GM23338 (cell line): ENCODE measurements around the gene TGFBR3. TPM values are rescaled to one million over a fixed set of nuclear protein-coding genes. Genes with fewer than 3 reads are reported as not detected.

Experiments used
- ATAC-seq: fragments of 200-7000 bp; cut with Tn5 transposase; 3 replicates; pipeline ENCODE4 v1.9.1; 2020
- DNase-seq: peaks from one replicate; pipeline ENCODE4 v3.0.0-alpha.2; 2015; ENCODE audit warnings: low spot score
- H2AFZ ChIP-seq: fragments of 200-600 bp; sonication (generic); 2 replicates; pipeline ENCODE4 v1.8.0; 2016; ENCODE audit warnings: antibody characterized with exemption, mild to moderate bottlenecking, moderate library complexity
- H3F3A ChIP-seq: fragments of 200-600 bp; sonication (generic); replicated peaks from 2 replicates; pipeline ENCODE4 v1.8.0; 2017; ENCODE audit warnings: antibody characterized with exemption, mixed run types, low read depth
- H3K27ac ChIP-seq: fragments of 200-600 bp; sonication (generic); 2 replicates; pipeline ENCODE4 v1.6.1; 2016; ENCODE audit warnings: low read depth
- H3K27me3 ChIP-seq: fragments of 200-600 bp; sonication (generic); 2 replicates; pipeline ENCODE4 v1.8.0; 2016; ENCODE audit warnings: mild to moderate bottlenecking, mixed run types, moderate library complexity; ENCODE audit not compliant: insufficient read depth
- H3K36me3 ChIP-seq: fragments of 200-600 bp; sonication (generic); 2 replicates; pipeline ENCODE4 v1.8.0; 2016; ENCODE audit warnings: mild to moderate bottlenecking; ENCODE audit not compliant: insufficient read depth
- H3K4me1 ChIP-seq: fragments of 200-600 bp; sonication (generic); 2 replicates; pipeline ENCODE4 v1.8.0; 2016; ENCODE audit warnings: mild to moderate bottlenecking, moderate library complexity; ENCODE audit not compliant: insufficient read depth
- H3K4me2 ChIP-seq: fragments of 200-600 bp; sonication (generic); 2 replicates; pipeline ENCODE4 v1.7.1; 2017; ENCODE audit warnings: mixed run types
- H3K4me3 ChIP-seq: fragments of 200-600 bp; sonication (generic); 2 replicates; pipeline ENCODE4 v1.6.1; 2016; ENCODE audit warnings: mixed run types
- H3K79me2 ChIP-seq: fragments of 200-600 bp; sonication (generic); replicated peaks from 2 replicates; pipeline ENCODE4 v1.8.0; 2017; ENCODE audit warnings: mild to moderate bottlenecking; ENCODE audit not compliant: insufficient read depth
- H3K9me2 ChIP-seq: fragments of 200-600 bp; sonication (generic); 2 replicates; pipeline ENCODE4 v1.8.0; 2017; ENCODE audit not compliant: insufficient read depth
- H4K20me1 ChIP-seq: fragments of 200-600 bp; sonication (generic); replicated peaks from 2 replicates; pipeline ENCODE4 v1.8.0; 2017; ENCODE audit warnings: mild to moderate bottlenecking; ENCODE audit not compliant: insufficient read depth
- H3K27ac Mint-ChIP-seq: 2 replicates; pipeline ENCODE4 v1.8.0; 2020; ENCODE audit warnings: inconsistent platforms, mild to moderate bottlenecking, moderate library complexity, mixed read lengths
- H3K27me3 Mint-ChIP-seq: 3 replicates; pipeline ENCODE4 v1.8.0; 2022; ENCODE audit warnings: low read depth, mild to moderate bottlenecking, moderate library complexity, mixed read lengths, inconsistent platforms; ENCODE audit not compliant: insufficient read depth, poor library complexity
- H3K36me3 Mint-ChIP-seq: 3 replicates; pipeline ENCODE4 v1.8.0; 2021; ENCODE audit warnings: low read depth, mild to moderate bottlenecking, inconsistent platforms, moderate library complexity, mixed read lengths
- H3K4me1 Mint-ChIP-seq: 3 replicates; pipeline ENCODE4 v1.8.0; 2020; ENCODE audit warnings: mild to moderate bottlenecking, inconsistent platforms, mixed read lengths
- H3K4me3 Mint-ChIP-seq: 3 replicates; pipeline ENCODE4 v1.8.0; 2021; ENCODE audit warnings: moderate library complexity, mild to moderate bottlenecking, inconsistent platforms, mixed read lengths
- H3K9me3 Mint-ChIP-seq: 3 replicates; pipeline ENCODE4 v1.8.0; 2020; ENCODE audit warnings: moderate library complexity, mild to moderate bottlenecking, inconsistent platforms, mixed read lengths
- CREB1 ChIP-seq: fragments of 250-450 bp; sonication (Bioruptor Pico); IDR thresholded peaks from 2 replicates; pipeline ENCODE4 v1.5.0; 2020; ENCODE audit warnings: low read depth, mild to moderate bottlenecking, moderate library complexity
- EZH2 ChIP-seq: fragments of 200-600 bp; sonication (generic); IDR thresholded peaks from one replicate; pipeline ENCODE4 v1.8.0; 2017; ENCODE audit warnings: antibody characterized with exemption, mild to moderate bottlenecking, low read depth; ENCODE audit not compliant: unreplicated experiment
- EZH2phosphoT487 ChIP-seq: fragments of 200-600 bp; sonication (generic); IDR thresholded peaks from one replicate; pipeline ENCODE4 v1.8.1; 2018; ENCODE audit warnings: antibody characterized with exemption; ENCODE audit not compliant: unreplicated experiment
- JUNB ChIP-seq: IDR thresholded peaks from one replicate; pipeline ENCODE4 v1.6.1; 2016; ENCODE audit warnings: antibody characterized with exemption; ENCODE audit not compliant: unreplicated experiment
- NANOG ChIP-seq: IDR thresholded peaks from 2 replicates; pipeline ENCODE4 v1.6.1; 2016; ENCODE audit warnings: antibody characterized with exemption, borderline replicate concordance
- POLR2AphosphoS5 ChIP-seq: IDR thresholded peaks from 2 replicates; pipeline ENCODE4 v1.6.1; 2016; ENCODE audit warnings: antibody characterized with exemption, low read depth
- STAT1 ChIP-seq: IDR thresholded peaks from one replicate; pipeline ENCODE4 v1.6.1; 2016; ENCODE audit warnings: antibody characterized with exemption; ENCODE audit not compliant: unreplicated experiment
- ZNF114 ChIP-seq: fragments of 250-450 bp; sonication (Bioruptor Pico); IDR thresholded peaks from 2 replicates; pipeline ENCODE4 v1.5.0; 2020; ENCODE audit warnings: mild to moderate bottlenecking, moderate library complexity
- polyA plus RNA-seq: library from polyadenylated mRNA; unstranded; fragments of >200 nt; fragmentation: Nextera tagmentation; extraction: Ambion mirVana; gene quantifications from 2 replicates; pipeline ENCODE4 v1.2.1, GENCODE V29; 2016
- total RNA-seq: library from RNA; depleted of rRNA; stranded (reverse); fragments of >200 nt; shearing (Covaris generic); gene quantifications from 2 replicates; pipeline ENCODE4 v1.2.3, GENCODE V29; 2014
- TF ChIP-seq, protein P1 (sequence below), 2 experiments: fragments of 200-600 bp in 1 of 2; sonication (generic) in 1 of 2; conservative IDR thresholded peaks; 2 replicates each; pipeline versions ENCODE4 v1.5.1 to v1.6.1; 2016 to 2017; ENCODE audit warnings: antibody characterized with exemption in 2 of 2, low read depth in 2 of 2, mild to moderate bottlenecking in 2 of 2, moderate library complexity in 1 of 2
- TF ChIP-seq, protein P2 (sequence below): IDR thresholded peaks from 2 replicates; pipeline ENCODE4 v1.6.1; 2016; ENCODE audit warnings: antibody characterized with exemption
- TF ChIP-seq, protein P3 (sequence below): fragments of 250-450 bp; sonication (Bioruptor Pico); IDR thresholded peaks from 2 replicates; pipeline ENCODE4 v1.5.0; 2020; ENCODE audit warnings: mild to moderate bottlenecking, moderate library complexity

TGFBR3 gene
- total and polyA plus RNA-seq, 2 experiments from 2014 or later: 1.7 to 2.9 TPM

DNA sequence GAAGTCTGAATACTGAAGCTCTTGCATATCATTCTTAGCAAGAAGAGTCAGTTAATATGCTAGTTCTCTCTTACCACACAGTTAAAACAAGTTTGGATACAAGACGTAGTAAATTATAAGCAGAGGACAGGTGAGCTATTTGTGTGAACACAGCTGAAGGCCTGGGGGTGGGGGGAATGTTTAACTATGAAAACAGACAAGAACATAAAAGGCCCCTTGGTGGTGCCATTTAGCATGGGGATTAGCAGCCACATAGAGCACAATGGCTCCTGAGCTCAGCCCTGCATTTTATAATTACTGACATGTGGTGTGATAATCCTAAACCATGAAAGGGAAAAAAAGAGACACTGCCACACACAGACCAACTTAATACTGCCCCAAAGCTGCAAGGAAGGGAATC lies 94.8 kb downstream of the TGFBR3 start:
- H3K27ac ChIP-seq: no peak overlapping the region
- H3K36me3 Mint-ChIP-seq: peaks cover 4% of the 10 kb centered on the region; the same call in 2 of the 3 replicates
- no peaks in the 10 kb centered on the region for H3K36me3 ChIP-seq
- H2AFZ ChIP-seq: no peak overlapping the region
- H3K27me3 Mint-ChIP-seq: peaks cover 2% of the 10 kb centered on the region
- DNase-seq: peak; percentile 52
- no peak overlapping the region; the same call in 2 of the 3 replicates for H3K4me3 Mint-ChIP-seq
- peak; percentile 84 for ATAC-seq
- H3K27ac Mint-ChIP-seq: no peak overlapping the region; the same call in 1 of the 2 replicates
- H3K79me2 ChIP-seq: no peaks in the 10 kb centered on the region
- TF ChIP-seq, protein P1, sequence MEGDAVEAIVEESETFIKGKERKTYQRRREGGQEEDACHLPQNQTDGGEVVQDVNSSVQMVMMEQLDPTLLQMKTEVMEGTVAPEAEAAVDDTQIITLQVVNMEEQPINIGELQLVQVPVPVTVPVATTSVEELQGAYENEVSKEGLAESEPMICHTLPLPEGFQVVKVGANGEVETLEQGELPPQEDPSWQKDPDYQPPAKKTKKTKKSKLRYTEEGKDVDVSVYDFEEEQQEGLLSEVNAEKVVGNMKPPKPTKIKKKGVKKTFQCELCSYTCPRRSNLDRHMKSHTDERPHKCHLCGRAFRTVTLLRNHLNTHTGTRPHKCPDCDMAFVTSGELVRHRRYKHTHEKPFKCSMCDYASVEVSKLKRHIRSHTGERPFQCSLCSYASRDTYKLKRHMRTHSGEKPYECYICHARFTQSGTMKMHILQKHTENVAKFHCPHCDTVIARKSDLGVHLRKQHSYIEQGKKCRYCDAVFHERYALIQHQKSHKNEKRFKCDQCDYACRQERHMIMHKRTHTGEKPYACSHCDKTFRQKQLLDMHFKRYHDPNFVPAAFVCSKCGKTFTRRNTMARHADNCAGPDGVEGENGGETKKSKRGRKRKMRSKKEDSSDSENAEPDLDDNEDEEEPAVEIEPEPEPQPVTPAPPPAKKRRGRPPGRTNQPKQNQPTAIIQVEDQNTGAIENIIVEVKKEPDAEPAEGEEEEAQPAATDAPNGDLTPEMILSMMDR (conservative IDR thresholded peaks at IDR 0.05; ENCODE audit: low read depth in 2 of 2): 0 out of 4 replicates have a peak, but pooled peaks of 1 of the 2 experiments have one; percentile 1
- no peak for TF ChIP-seq CREB1 (CRISPR knock-in tag)
- TF ChIP-seq EZH2: no peak
- no peak for TF ChIP-seq NANOG
- no peak for TF ChIP-seq POLR2AphosphoS5
- TF ChIP-seq ZNF114 (CRISPR knock-in tag): no peak
- TF ChIP-seq, protein P2, sequence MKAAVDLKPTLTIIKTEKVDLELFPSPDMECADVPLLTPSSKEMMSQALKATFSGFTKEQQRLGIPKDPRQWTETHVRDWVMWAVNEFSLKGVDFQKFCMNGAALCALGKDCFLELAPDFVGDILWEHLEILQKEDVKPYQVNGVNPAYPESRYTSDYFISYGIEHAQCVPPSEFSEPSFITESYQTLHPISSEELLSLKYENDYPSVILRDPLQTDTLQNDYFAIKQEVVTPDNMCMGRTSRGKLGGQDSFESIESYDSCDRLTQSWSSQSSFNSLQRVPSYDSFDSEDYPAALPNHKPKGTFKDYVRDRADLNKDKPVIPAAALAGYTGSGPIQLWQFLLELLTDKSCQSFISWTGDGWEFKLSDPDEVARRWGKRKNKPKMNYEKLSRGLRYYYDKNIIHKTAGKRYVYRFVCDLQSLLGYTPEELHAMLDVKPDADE: no peak
- no peak for TF ChIP-seq JUNB
- H3K4me3 ChIP-seq: no peak overlapping the region
- peak overlapping the region; percentile 21; the same call in 1 of the 2 replicates for H3K4me2 ChIP-seq
- no peaks in the 10 kb centered on the region for H3F3A ChIP-seq
- peaks cover 35% of the 10 kb centered on the region for H3K4me1 Mint-ChIP-seq
- peaks cover 25% of the 10 kb centered on the region for H3K4me1 ChIP-seq
- H3K27me3 ChIP-seq: no peaks in the 10 kb centered on the region
- H3K9me2 ChIP-seq: no peaks in the 10 kb centered on the region
- H3K9me3 Mint-ChIP-seq: 0 out of 3 replicates have a peak, but pooled peaks cover 3% of the 10 kb centered on the region
- no peaks in the 10 kb centered on the region for H4K20me1 ChIP-seq

DNA sequence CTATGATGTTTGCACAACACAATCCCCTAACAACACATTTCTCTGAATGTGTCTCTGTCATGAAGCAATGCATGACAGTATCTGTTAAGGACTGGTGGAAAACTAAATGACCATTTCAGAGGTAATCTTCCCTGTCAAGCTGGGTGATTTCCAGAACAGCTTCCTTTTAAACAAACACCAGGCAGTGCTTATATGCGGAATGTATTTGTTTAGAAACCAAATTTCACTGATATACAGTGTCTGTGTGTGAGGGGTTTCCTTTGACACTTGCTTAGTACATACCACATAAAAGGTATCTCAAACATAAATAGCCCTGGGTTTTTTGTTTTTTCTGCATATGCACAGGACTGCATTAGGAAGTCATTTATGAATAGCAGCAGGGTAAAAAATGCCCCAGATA lies 95.6 kb downstream of the TGFBR3 start:
- H3K4me3 Mint-ChIP-seq: no peak overlapping the region
- no peak for DNase-seq
- H3F3A ChIP-seq: no peaks in the 10 kb centered on the region
- no peaks in the 10 kb centered on the region for H3K27me3 ChIP-seq
- no peak overlapping the region for H3K27ac Mint-ChIP-seq
- no peak overlapping the region for H2AFZ ChIP-seq
- H3K4me1 ChIP-seq: peaks cover 25% of the 10 kb centered on the region
- no peak for ATAC-seq
- no peaks in the 10 kb centered on the region for H3K9me2 ChIP-seq
- peaks cover 4% of the 10 kb centered on the region; the same call in 2 of the 3 replicates for H3K36me3 Mint-ChIP-seq
- 0 out of 3 replicates have a peak, but pooled peaks cover 3% of the 10 kb centered on the region for H3K9me3 Mint-ChIP-seq
- 0 out of 2 replicates have a peak overlapping the region, but pooled peaks have one; percentile 21 for H3K4me2 ChIP-seq
- no peak overlapping the region for H3K27ac ChIP-seq
- H3K4me1 Mint-ChIP-seq: peaks cover 35% of the 10 kb centered on the region
- no peaks in the 10 kb centered on the region for H4K20me1 ChIP-seq
- peaks cover 3% of the 10 kb centered on the region for H3K27me3 Mint-ChIP-seq
- H3K36me3 ChIP-seq: no peaks in the 10 kb centered on the region
- no peak overlapping the region for H3K4me3 ChIP-seq
- no peaks in the 10 kb centered on the region for H3K79me2 ChIP-seq
- TF ChIP-seq EZH2phosphoT487 (no peak), JUNB (no peak), ZNF114 (CRISPR knock-in tag) (no peak), NANOG (no peak), EZH2 (no peak), STAT1 (no peak), CREB1 (CRISPR knock-in tag) (no peak)
- TF ChIP-seq, protein P2: no peak
- TF ChIP-seq, protein P3, sequence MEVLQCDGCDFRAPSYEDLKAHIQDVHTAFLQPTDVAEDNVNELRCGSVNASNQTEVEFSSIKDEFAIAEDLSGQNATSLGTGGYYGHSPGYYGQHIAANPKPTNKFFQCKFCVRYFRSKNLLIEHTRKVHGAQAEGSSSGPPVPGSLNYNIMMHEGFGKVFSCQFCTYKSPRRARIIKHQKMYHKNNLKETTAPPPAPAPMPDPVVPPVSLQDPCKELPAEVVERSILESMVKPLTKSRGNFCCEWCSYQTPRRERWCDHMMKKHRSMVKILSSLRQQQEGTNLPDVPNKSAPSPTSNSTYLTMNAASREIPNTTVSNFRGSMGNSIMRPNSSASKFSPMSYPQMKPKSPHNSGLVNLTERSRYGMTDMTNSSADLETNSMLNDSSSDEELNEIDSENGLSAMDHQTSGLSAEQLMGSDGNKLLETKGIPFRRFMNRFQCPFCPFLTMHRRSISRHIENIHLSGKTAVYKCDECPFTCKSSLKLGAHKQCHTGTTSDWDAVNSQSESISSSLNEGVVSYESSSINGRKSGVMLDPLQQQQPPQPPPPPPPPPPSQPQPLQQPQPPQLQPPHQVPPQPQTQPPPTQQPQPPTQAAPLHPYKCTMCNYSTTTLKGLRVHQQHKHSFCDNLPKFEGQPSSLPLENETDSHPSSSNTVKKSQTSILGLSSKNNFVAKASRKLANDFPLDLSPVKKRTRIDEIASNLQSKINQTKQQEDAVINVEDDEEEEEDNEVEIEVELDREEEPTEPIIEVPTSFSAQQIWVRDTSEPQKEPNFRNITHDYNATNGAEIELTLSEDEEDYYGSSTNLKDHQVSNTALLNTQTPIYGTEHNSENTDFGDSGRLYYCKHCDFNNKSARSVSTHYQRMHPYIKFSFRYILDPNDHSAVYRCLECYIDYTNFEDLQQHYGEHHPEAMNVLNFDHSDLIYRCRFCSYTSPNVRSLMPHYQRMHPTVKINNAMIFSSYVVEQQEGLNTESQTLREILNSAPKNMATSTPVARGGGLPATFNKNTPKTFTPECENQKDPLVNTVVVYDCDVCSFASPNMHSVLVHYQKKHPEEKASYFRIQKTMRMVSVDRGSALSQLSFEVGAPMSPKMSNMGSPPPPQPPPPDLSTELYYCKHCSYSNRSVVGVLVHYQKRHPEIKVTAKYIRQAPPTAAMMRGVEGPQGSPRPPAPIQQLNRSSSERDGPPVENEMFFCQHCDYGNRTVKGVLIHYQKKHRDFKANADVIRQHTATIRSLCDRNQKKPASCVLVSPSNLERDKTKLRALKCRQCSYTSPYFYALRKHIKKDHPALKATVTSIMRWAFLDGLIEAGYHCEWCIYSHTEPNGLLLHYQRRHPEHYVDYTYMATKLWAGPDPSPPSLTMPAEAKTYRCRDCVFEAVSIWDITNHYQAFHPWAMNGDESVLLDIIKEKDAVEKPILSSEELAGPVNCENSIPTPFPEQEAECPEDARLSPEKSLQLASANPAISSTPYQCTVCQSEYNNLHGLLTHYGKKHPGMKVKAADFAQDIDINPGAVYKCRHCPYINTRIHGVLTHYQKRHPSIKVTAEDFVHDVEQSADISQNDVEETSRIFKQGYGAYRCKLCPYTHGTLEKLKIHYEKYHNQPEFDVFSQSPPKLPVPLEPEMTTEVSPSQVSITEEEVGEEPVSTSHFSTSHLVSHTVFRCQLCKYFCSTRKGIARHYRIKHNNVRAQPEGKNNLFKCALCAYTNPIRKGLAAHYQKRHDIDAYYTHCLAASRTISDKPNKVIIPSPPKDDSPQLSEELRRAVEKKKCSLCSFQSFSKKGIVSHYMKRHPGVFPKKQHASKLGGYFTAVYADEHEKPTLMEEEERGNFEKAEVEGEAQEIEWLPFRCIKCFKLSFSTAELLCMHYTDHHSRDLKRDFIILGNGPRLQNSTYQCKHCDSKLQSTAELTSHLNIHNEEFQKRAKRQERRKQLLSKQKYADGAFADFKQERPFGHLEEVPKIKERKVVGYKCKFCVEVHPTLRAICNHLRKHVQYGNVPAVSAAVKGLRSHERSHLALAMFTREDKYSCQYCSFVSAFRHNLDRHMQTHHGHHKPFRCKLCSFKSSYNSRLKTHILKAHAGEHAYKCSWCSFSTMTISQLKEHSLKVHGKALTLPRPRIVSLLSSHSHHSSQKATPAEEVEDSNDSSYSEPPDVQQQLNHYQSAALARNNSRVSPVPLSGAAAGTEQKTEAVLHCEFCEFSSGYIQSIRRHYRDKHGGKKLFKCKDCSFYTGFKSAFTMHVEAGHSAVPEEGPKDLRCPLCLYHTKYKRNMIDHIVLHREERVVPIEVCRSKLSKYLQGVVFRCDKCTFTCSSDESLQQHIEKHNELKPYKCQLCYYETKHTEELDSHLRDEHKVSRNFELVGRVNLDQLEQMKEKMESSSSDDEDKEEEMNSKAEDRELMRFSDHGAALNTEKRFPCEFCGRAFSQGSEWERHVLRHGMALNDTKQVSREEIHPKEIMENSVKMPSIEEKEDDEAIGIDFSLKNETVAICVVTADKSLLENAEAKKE: no peak
